IMR-90 (cell line): ENCODE data around the gene SDHA. TPM values are rescaled to one million over a fixed set of nuclear protein-coding genes. Genes with fewer than 3 reads are reported as not detected.

Experiments used
- ATAC-seq: fragments of 200-7000 bp; cut with Tn5 transposase; 2 replicates; pipeline ENCODE4 v1.9.1; 2020; ENCODE audit warnings: low read depth, mild to moderate bottlenecking, moderate library complexity
- BruUV-seq: library from RNA; stranded (reverse); fragments of 400-500 nt; replicated peaks from 2 replicates; lab custom pipeline; 2021; lab: Mats Ljungman, UMichigan
- CTCF ChIA-PET: fragments of 300-600 bp; formaldehyde crosslinking; extraction: SDS; loops from one replicate; lab custom pipeline; 2021; ENCODE audit warnings: antibody characterized with exemption; lab: Yijun Ruan, JAX
- POLR2A ChIA-PET: fragments of 300-600 bp; sonication (Branson Sonifier 250); formaldehyde crosslinking; loops from one replicate; lab custom pipeline; 2022; ENCODE audit warnings: antibody characterized with exemption; ENCODE audit not compliant: unreplicated experiment; lab: Charles Lee
- DNase-seq: peaks from one replicate; pipeline ENCODE4 v3.0.0; 2013
- H2AFZ ChIP-seq: replicated peaks from 2 replicates; pipeline ENCODE3; 2013; ENCODE audit warnings: low read length, mild to moderate bottlenecking; ENCODE audit not compliant: poor library complexity
- H2AK5ac ChIP-seq: 2 replicates; pipeline ENCODE4 v1.6.1; 2013; ENCODE audit warnings: low read depth, low read length, inconsistent platforms
- H2AK9ac ChIP-seq: replicated peaks from 2 replicates; pipeline ENCODE3; 2013; ENCODE audit warnings: mild to moderate bottlenecking, low read depth, low read length, moderate library complexity; ENCODE audit not compliant: poor library complexity
- H2BK120ac ChIP-seq: 2 replicates; pipeline ENCODE4 v1.6.1; 2013; ENCODE audit warnings: low read depth, low read length, inconsistent platforms
- H2BK15ac ChIP-seq: 3 replicates; pipeline ENCODE4 v1.6.1; 2013; ENCODE audit warnings: low read depth, low read length, inconsistent platforms
- H2BK20ac ChIP-seq: 2 replicates; pipeline ENCODE4 v1.6.1; 2013; ENCODE audit warnings: low read depth, mild to moderate bottlenecking, inconsistent platforms, low read length, moderate library complexity
- H2BK5ac ChIP-seq: 2 replicates; pipeline ENCODE4 v1.6.1; 2013; ENCODE audit warnings: mild to moderate bottlenecking, low read depth, low read length, inconsistent platforms; ENCODE audit not compliant: poor library complexity, severe bottlenecking
- H3K14ac ChIP-seq: replicated peaks from 2 replicates; pipeline ENCODE4 v1.6.1; 2013; ENCODE audit warnings: low read depth, low read length, inconsistent platforms
- H3K18ac ChIP-seq: 2 replicates; pipeline ENCODE4 v1.6.1; 2013; ENCODE audit warnings: low read depth, low read length, control low read depth
- H3K23ac ChIP-seq: 2 replicates; pipeline ENCODE4 v1.6.1; 2013; ENCODE audit warnings: low read depth, low read length, inconsistent platforms
- H3K27ac ChIP-seq: 2 replicates; pipeline ENCODE4 v1.5.1; 2013; ENCODE audit warnings: mild to moderate bottlenecking, control low read depth, low read length; ENCODE audit not compliant: insufficient read depth
- H3K27me3 ChIP-seq: 2 replicates; pipeline ENCODE4 v1.6.1; 2013; ENCODE audit warnings: low read length; ENCODE audit not compliant: control insufficient read depth, insufficient read depth
- H3K36me3 ChIP-seq: 2 replicates; pipeline ENCODE4 v1.6.1; 2013; ENCODE audit warnings: low read length, mixed read lengths; ENCODE audit not compliant: control insufficient read depth, insufficient read depth
- H3K4ac ChIP-seq: 2 replicates; pipeline ENCODE4 v1.6.1; 2013; ENCODE audit warnings: low read depth, low read length, inconsistent platforms
- H3K4me1 ChIP-seq: 2 replicates; pipeline ENCODE4 v1.6.1; 2013; ENCODE audit warnings: low read length, mixed read lengths; ENCODE audit not compliant: control insufficient read depth, insufficient read depth
- H3K4me2 ChIP-seq: 2 replicates; pipeline ENCODE4 v1.6.1; 2013; ENCODE audit warnings: low read depth, mild to moderate bottlenecking, control low read depth, low read length, moderate library complexity
- H3K4me3 ChIP-seq: 2 replicates; pipeline ENCODE4 v1.5.1; 2013; ENCODE audit warnings: low read depth, mild to moderate bottlenecking, control low read depth, low read length, moderate library complexity; ENCODE audit not compliant: insufficient read depth
- H3K56ac ChIP-seq: 2 replicates; pipeline ENCODE4 v1.6.1; 2013; ENCODE audit warnings: low read length, inconsistent platforms; ENCODE audit not compliant: insufficient read depth; ENCODE audit errors: extremely low read depth
- H3K79me1 ChIP-seq, 2 experiments: 2 replicates each; pipeline ENCODE4 v1.6.1; 2013; ENCODE audit warnings: low read length in 2 of 2, inconsistent platforms in 1 of 2, low read depth in 1 of 2
- H3K9ac ChIP-seq: 2 replicates; pipeline ENCODE4 v1.6.1; 2013; ENCODE audit warnings: low read depth, low read length, control low read depth
- H3K9me1 ChIP-seq: 2 replicates; pipeline ENCODE4 v1.6.1; 2013; ENCODE audit warnings: low read length, inconsistent platforms; ENCODE audit not compliant: insufficient read depth
- H3K9me3 ChIP-seq: 2 replicates; pipeline ENCODE4 v1.6.1; 2013; ENCODE audit warnings: low read length; ENCODE audit not compliant: control insufficient read depth, insufficient read depth
- H4K20me1 ChIP-seq: 2 replicates; pipeline ENCODE4 v1.6.1; 2013; ENCODE audit warnings: low read length, inconsistent platforms; ENCODE audit not compliant: insufficient read depth
- H4K5ac ChIP-seq: 2 replicates; pipeline ENCODE4 v1.6.1; 2013; ENCODE audit warnings: mild to moderate bottlenecking, low read depth, low read length, control low read depth
- H4K8ac ChIP-seq, 2 experiments: 2 replicates each; pipeline ENCODE4 v1.6.1; 2013; ENCODE audit warnings: low read depth in 2 of 2, low read length in 2 of 2, control low read depth in 1 of 2, inconsistent platforms in 1 of 2
- H4K91ac ChIP-seq: 2 replicates; pipeline ENCODE4 v1.6.1; 2013; ENCODE audit warnings: low read depth, low read length, inconsistent platforms; ENCODE audit not compliant: insufficient read depth
- BHLHE40 ChIP-seq: fragments of 150-350 bp; IDR thresholded peaks from 2 replicates; pipeline ENCODE4 v1.6.1; 2016; ENCODE audit warnings: mild to moderate bottlenecking, low read depth, low read length
- CEBPB ChIP-seq: IDR thresholded peaks from 2 replicates; pipeline ENCODE4 v1.6.1; 2012; ENCODE audit warnings: low read depth, low read length, improper control_type of control experiment
- CHD1 ChIP-seq: IDR thresholded peaks from 2 replicates; pipeline ENCODE4 v1.6.1; 2012; ENCODE audit warnings: low read depth, low read length, improper control_type of control experiment
- CTCF ChIP-seq: conservative IDR thresholded peaks from 2 replicates; pipeline ENCODE4 v1.5.1; 2012; ENCODE audit warnings: mild to moderate bottlenecking, low read depth, low read length, improper control_type of control experiment
- ELK1 ChIP-seq: fragments of 150-350 bp; IDR thresholded peaks from 2 replicates; pipeline ENCODE4 v1.6.1; 2016; ENCODE audit warnings: low read depth, mild to moderate bottlenecking, low read length, moderate library complexity, borderline replicate concordance
- FOS ChIP-seq: fragments of 150-350 bp; IDR thresholded peaks from 2 replicates; pipeline ENCODE4 v1.6.1; 2016; ENCODE audit warnings: low read depth, low read length
- MAFK ChIP-seq: IDR thresholded peaks from 2 replicates; pipeline ENCODE4 v1.6.1; 2012; ENCODE audit warnings: low read depth, low read length, improper control_type of control experiment
- MAZ ChIP-seq: IDR thresholded peaks from 2 replicates; pipeline ENCODE4 v1.6.1; 2012; ENCODE audit warnings: low read depth, mild to moderate bottlenecking, low read length, improper control_type of control experiment, moderate library complexity, borderline replicate concordance
- MXI1 ChIP-seq: IDR thresholded peaks from 2 replicates; pipeline ENCODE4 v1.6.1; 2012; ENCODE audit warnings: low read depth, mild to moderate bottlenecking, low read length, moderate library complexity, borderline replicate concordance
- NFE2L2 ChIP-seq: fragments of 150-350 bp; IDR thresholded peaks from 2 replicates; pipeline ENCODE4 v1.6.1; 2016; ENCODE audit warnings: low read depth, mild to moderate bottlenecking, low read length
- POLR2A ChIP-seq: IDR thresholded peaks from 2 replicates; pipeline ENCODE4 v1.6.1; 2012; ENCODE audit warnings: mild to moderate bottlenecking, low read depth, low read length
- RAD21 ChIP-seq: IDR thresholded peaks from 2 replicates; pipeline ENCODE4 v1.6.1; 2012; ENCODE audit warnings: low read length, improper control_type of control experiment
- RCOR1 ChIP-seq: IDR thresholded peaks from 2 replicates; pipeline ENCODE4 v1.6.1; 2012; ENCODE audit warnings: mild to moderate bottlenecking, low read length, improper control_type of control experiment; ENCODE audit not compliant: insufficient replicate concordance
- RFX5 ChIP-seq: IDR thresholded peaks from 2 replicates; pipeline ENCODE4 v1.8.0; 2012; ENCODE audit warnings: low read depth, mild to moderate bottlenecking, low read length, moderate library complexity
- SMC3 ChIP-seq: fragments of 150-350 bp; IDR thresholded peaks from 2 replicates; pipeline ENCODE4 v1.6.1; 2016; ENCODE audit warnings: low read depth, mild to moderate bottlenecking, antibody characterized with exemption, low read length, moderate library complexity
- USF2 ChIP-seq: fragments of 150-350 bp; IDR thresholded peaks from 2 replicates; pipeline ENCODE4 v1.6.1; 2017; ENCODE audit warnings: mild to moderate bottlenecking, antibody characterized with exemption, low read length, low read depth
- WGBS, 2 experiments: methylation state at CpG; one replicate each; pipeline versions ENCODE4 v1.1.5 to v1.1.7; 2013; ENCODE audit warnings: missing lambda C conversion rate in 2 of 2; ENCODE audit not compliant: insufficient read length in 1 of 2; ENCODE audit errors: extremely low coverage in 2 of 2; 5-methylcytosine and 5-hydroxymethylcytosine counted together
- dilution Hi-C: fragments of 300-500 bp; cut with HindIII; formaldehyde crosslinking; loops from one replicate; pipeline ENCODE4 v1.14.3; 2018; ENCODE audit warnings: low sequenced_read_pairs; ENCODE audit not compliant: unreplicated experiment
- in situ Hi-C: fragments of 300-500 bp; cut with MboI; formaldehyde crosslinking; loops from 3 replicates; pipeline ENCODE4 v1.14.3; 2019; ENCODE audit warnings: low sequenced_read_pairs, inconsistent platforms, mixed read lengths
- intact Hi-C: fragments of 100-400 bp; cut with micrococcal nuclease; formaldehyde crosslinking; loops from 2 replicates; pipeline ENCODE4 v1.10.0; 2022
- polyA plus RNA-seq, 3 experiments: library from polyadenylated mRNA; depleted of rRNA; stranded (reverse); fragments of >200 nt; gene quantifications; 2 replicates each; pipeline ENCODE4 v1.2.3, GENCODE V29; 2012; ENCODE audit warnings: low replicate concordance in 1 of 3
- total RNA-seq: library from RNA; depleted of rRNA; stranded (reverse); fragments of >200 nt; gene quantifications from 2 replicates; pipeline ENCODE4 v1.2.3, GENCODE V29; 2012

SDHA gene
- total and polyA plus RNA-seq, 2 of the 4 experiments (the other 2 are of a cell fraction): 105 to 121 TPM

- no peaks in the 10 kb centered on the region for H3K27me3 ChIP-seq
- no peak overlapping the region for H3K14ac ChIP-seq
- in situ Hi-C loops (no loop called here), dilution Hi-C loops (no loop called here), intact Hi-C loops (no loop called here)
- no peak overlapping the region for H4K8ac ChIP-seq
- no peaks in the 10 kb centered on the region for H3K9me3 ChIP-seq
- no peak overlapping the region for H2BK5ac ChIP-seq
- no peak overlapping the region for H3K4ac ChIP-seq
- H3K79me1 ChIP-seq: peaks cover 16 to 25% of the 10 kb centered on the region in 2 experiments
- BruUV-seq: no TSS peak
- H2BK15ac ChIP-seq: no peak overlapping the region
- H3K23ac ChIP-seq: no peak overlapping the region
- ChIA-PET POLR2A (no interaction called here), CTCF (no interaction called here)
- H3K4me2 ChIP-seq: no peak overlapping the region
- no peak overlapping the region for H2AK9ac ChIP-seq
- H2BK120ac ChIP-seq: no peak overlapping the region
- H3K4me1 ChIP-seq: peaks cover 3% of the 10 kb centered on the region; the same call in 1 of the 2 replicates
- H4K20me1 ChIP-seq: peaks cover 18% of the 10 kb centered on the region
- H2AFZ ChIP-seq: no peak overlapping the region
- H3K56ac ChIP-seq: no peak overlapping the region
- TF ChIP-seq RFX5 (no peak), ELK1 (no peak), MAFK (no peak), BHLHE40 (no peak), RCOR1 (no peak), MAZ (no peak), USF2 (no peak), CHD1 (no peak), NFE2L2 (no peak), CTCF (no peak), POLR2A (no peak), SMC3 (no peak), RAD21 (no peak), CEBPB (no peak), FOS (no peak), MXI1 (no peak)
- DNase-seq (no peak), ATAC-seq (no peak)
- no peak overlapping the region for H2AK5ac ChIP-seq
- WGBS, 2 experiments: 100% methylated on average over 1 of the region's 12 CpGs; no CpG with 5 or more reads in 1 of the 2 experiments
- H4K5ac ChIP-seq: no peak overlapping the region
- H4K91ac ChIP-seq: no peak overlapping the region
- no peak overlapping the region for H2BK20ac ChIP-seq
- H3K27ac ChIP-seq: no peak overlapping the region
- H3K4me3 ChIP-seq: no peak overlapping the region
- peaks cover 7% of the 10 kb centered on the region for H3K36me3 ChIP-seq
- no peaks in the 10 kb centered on the region for H3K9me1 ChIP-seq
- H3K18ac ChIP-seq: no peak overlapping the region
- H3K9ac ChIP-seq: no peak overlapping the region
Observed at GRCh38 chr5:213803-214395, 4.2 kb upstream of the SDHA start.
